ENCODE measurements around the gene TBC1D1. TPM values are rescaled to one million over a fixed set of nuclear protein-coding genes. Genes with fewer than 3 reads are reported as not detected.

The TBC1D1 gene
- total RNA-seq, 1 donor from 2014 or later, result 129 TPM

DNA sequence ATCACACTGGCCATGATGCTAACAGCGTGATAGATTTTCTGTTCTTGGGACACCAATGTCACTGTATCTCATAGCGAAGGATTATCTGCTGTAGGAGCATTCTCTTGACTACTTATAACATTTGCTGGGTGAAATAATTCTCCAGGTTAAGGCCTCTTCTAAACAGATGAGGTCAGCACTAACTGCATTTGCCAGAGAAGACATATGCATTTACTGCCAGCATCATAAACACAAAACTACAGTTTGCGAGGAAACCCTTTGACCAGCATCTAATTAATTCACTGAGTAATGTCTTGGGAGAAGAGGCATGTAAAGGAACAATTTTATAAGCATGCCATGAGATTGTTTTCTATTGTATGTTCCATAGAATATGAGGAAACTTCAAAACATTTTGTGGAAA is 13.9 kb downstream of the TBC1D1 start:
- no peaks in the 10 kb centered on the region for H3K27me3 ChIP-seq (ENCODE audit: low read depth)
- no peak overlapping the region for H3K27ac ChIP-seq (replicated peaks)
- no peak for DNase-seq
- peaks cover 12% of the 10 kb centered on the region for H3K36me3 ChIP-seq
- peaks cover 61% of the 10 kb centered on the region for H3K4me1 ChIP-seq
- TF ChIP-seq, protein P1, sequence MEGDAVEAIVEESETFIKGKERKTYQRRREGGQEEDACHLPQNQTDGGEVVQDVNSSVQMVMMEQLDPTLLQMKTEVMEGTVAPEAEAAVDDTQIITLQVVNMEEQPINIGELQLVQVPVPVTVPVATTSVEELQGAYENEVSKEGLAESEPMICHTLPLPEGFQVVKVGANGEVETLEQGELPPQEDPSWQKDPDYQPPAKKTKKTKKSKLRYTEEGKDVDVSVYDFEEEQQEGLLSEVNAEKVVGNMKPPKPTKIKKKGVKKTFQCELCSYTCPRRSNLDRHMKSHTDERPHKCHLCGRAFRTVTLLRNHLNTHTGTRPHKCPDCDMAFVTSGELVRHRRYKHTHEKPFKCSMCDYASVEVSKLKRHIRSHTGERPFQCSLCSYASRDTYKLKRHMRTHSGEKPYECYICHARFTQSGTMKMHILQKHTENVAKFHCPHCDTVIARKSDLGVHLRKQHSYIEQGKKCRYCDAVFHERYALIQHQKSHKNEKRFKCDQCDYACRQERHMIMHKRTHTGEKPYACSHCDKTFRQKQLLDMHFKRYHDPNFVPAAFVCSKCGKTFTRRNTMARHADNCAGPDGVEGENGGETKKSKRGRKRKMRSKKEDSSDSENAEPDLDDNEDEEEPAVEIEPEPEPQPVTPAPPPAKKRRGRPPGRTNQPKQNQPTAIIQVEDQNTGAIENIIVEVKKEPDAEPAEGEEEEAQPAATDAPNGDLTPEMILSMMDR (IDR thresholded peaks at IDR 0.05; ENCODE audit: borderline replicate concordance), result no peak
- intact Hi-C loops (cut with micrococcal nuclease), result no loop called here
- no peaks in the 10 kb centered on the region for H3K9me3 ChIP-seq (replicated peaks)
- no peak overlapping the region for H3K4me3 ChIP-seq

DNA sequence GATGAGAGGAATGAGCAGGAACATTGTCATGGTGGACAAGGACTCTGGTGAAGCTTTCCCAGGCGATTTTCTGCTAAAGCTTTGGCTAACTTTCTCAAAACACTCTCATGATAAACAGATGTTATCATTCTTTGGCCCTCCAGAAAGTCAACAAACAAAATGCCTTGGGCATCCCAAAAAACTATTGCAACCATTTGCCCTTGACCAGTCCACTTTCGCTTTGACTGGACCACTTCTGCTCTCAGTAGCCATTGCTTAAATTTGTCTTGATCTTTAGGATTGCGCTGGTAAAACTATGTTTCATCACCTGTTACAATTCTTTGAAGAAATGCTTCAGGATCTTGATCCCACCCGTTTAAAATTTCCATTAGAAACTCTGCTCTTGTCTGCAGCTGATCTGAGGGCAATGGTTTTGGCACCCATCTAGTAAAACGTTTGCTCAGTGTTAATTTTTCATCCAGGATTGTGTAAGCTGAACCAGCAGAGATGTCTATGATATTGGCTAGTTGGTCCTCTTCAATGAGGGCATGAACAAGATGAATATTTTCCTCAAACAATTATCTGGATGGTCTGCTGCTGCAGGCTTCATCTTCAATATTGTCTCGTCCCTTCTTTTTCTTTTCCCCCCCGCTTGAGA is 14.8 kb downstream of the TBC1D1 start:
- intact Hi-C loops (cut with micrococcal nuclease), result no loop called here
- no peaks in the 10 kb centered on the region for H3K9me3 ChIP-seq (replicated peaks)
- H3K27me3 ChIP-seq (ENCODE audit: low read depth), result no peaks in the 10 kb centered on the region
- DNase-seq, result no peak
- H3K4me1 ChIP-seq, result peaks cover 69% of the 10 kb centered on the region
- H3K36me3 ChIP-seq, result peaks cover 12% of the 10 kb centered on the region
- TF ChIP-seq, protein P1 (IDR thresholded peaks at IDR 0.05; ENCODE audit: borderline replicate concordance), result no peak
- no peak overlapping the region for H3K27ac ChIP-seq (replicated peaks)
- H3K4me3 ChIP-seq, result no peak overlapping the region

DNA sequence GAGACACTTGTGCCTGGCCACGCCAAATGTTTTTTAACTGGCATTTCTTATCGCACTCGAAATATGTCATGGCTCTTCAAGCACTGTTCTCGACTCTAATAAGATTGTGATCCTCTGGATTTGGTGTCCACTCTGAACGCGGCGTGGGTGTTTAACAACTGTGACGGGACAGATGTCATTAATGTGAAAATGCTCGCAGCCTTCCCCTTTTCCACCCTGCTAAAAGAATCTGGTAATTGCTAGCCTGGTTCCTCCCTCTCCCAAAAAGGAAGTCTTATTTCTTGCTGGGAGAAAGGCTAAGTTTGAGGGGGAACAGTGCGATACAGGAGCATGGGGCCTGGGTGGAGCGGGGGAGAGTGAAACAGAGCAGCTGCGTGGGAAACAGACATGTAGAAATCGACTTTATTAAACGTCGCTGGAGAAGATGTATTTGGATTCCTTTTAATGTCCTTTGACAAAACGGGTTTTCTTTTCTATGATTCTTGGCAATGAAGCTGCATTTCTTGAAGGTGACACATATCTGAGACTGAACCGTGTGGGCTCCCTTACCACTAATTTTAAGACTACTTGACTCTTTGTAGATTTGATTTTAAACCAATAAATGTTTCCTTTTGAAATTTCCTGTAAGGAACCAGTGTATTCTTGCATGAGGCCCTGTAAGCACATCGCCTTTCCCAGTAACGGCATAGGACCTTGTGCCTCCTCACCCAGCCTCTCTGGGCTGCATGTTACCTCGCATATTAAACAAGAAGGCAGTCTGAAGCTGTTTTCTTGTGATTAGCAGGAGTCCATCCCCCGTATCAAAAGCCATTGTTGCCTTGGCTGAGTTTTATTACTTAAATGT is 17.8 kb downstream of the TBC1D1 start:
- Histone ChIP-seq H3K4me1 (peaks cover 72% of the 10 kb centered on the region), H3K4me3 (peak overlapping the region; percentile 44), H3K9me3 (replicated peaks) (no peaks in the 10 kb centered on the region), H3K27ac (replicated peaks) (peak overlapping the region; percentile 81), H3K36me3 (peaks cover 2% of the 10 kb centered on the region), H3K27me3 (ENCODE audit: low read depth) (no peaks in the 10 kb centered on the region)
- TF ChIP-seq, protein P1 (IDR thresholded peaks at IDR 0.05; ENCODE audit: borderline replicate concordance), result no peak
- intact Hi-C loops (cut with micrococcal nuclease), result no loop called here
- DNase-seq, result no peak

DNA sequence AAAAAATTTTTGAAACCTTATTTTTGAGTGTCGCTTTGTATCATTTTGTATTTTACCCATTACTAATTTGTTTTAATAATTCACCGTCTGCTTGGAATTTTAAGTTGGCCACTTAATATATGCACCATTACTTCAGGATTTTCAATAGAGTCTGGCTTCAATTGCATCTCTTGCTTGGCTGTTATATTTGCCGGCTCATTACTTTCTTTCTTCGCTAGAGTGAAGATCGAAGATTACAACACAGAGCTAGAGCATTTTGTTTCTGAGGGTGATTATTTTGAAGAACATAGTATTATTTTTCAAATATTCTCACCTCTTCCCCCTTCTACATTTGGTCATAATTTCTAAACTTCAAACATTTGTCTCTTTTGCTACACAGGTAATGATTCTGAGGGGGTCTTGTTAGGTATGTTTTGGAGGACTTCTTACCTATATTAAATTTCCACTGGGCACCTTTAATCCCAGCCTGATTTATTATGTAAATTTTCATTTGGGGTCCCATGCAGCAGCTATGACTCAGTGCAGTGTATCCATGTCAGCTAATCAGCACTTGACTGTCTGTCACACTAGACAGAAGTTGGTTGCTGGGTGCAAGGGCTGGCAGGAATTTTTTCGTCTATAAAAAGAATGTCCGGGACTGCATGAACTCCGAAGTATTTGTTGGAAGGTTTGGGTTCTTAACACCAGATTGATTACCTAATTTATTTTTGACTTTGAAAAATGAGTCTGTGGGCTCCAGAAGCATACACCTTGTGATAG is 18.6 kb downstream of the TBC1D1 start:
- Histone ChIP-seq H3K27me3 (ENCODE audit: low read depth) (no peaks in the 10 kb centered on the region), H3K4me3 (peak overlapping the region; percentile 44), H3K4me1 (peaks cover 63% of the 10 kb centered on the region), H3K9me3 (replicated peaks) (no peaks in the 10 kb centered on the region), H3K36me3 (no peaks in the 10 kb centered on the region), H3K27ac (replicated peaks) (peak overlapping the region; percentile 81)
- TF ChIP-seq, protein P1 (IDR thresholded peaks at IDR 0.05; ENCODE audit: borderline replicate concordance), result no peak
- intact Hi-C loops (cut with micrococcal nuclease), result no loop called here
- DNase-seq, result no peak

DNA sequence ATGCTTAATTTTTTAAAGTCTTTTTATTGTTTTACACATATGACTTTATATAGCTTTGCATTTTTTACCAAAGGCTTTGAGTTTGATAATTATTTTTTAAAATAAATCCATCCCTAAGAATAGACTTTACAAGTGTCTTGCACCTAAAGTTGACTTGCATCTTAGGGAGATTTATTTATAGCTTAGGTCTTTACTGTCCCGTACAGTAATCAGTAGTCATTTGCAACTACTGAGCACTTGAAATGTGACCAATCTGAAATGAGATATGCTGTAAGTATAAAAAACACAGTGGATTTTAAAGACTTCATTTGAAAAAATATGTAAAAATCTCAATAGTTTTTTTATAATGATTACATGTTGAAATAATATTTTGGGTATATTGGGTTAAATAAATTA is 19.2 kb downstream of the TBC1D1 start:
- Histone ChIP-seq H3K4me3 (peak overlapping the region; percentile 34), H3K4me1 (peaks cover 58% of the 10 kb centered on the region)
- TF ChIP-seq, protein P1 (IDR thresholded peaks at IDR 0.05; ENCODE audit: borderline replicate concordance), result no peak

More for the DNA sequence above, 19.2 kb downstream of the TBC1D1 start:
- intact Hi-C loops (cut with micrococcal nuclease), result no loop called here
- Histone ChIP-seq H3K9me3 (replicated peaks) (no peaks in the 10 kb centered on the region), H3K27me3 (ENCODE audit: low read depth) (no peaks in the 10 kb centered on the region), H3K36me3 (no peaks in the 10 kb centered on the region), H3K27ac (replicated peaks) (peak overlapping the region; percentile 81)
- DNase-seq, result no peak
